GM21515 (cell line): Measurements from ENCODE around the gene EIF3L.

ENCODE experiments used
- ATAC-seq: cut with Tn5 transposase; IDR thresholded peaks from one replicate; pipeline ENCODE4 v1.9.1; 2021; ENCODE audit not compliant: unreplicated experiment

The EIF3L gene

DNA sequence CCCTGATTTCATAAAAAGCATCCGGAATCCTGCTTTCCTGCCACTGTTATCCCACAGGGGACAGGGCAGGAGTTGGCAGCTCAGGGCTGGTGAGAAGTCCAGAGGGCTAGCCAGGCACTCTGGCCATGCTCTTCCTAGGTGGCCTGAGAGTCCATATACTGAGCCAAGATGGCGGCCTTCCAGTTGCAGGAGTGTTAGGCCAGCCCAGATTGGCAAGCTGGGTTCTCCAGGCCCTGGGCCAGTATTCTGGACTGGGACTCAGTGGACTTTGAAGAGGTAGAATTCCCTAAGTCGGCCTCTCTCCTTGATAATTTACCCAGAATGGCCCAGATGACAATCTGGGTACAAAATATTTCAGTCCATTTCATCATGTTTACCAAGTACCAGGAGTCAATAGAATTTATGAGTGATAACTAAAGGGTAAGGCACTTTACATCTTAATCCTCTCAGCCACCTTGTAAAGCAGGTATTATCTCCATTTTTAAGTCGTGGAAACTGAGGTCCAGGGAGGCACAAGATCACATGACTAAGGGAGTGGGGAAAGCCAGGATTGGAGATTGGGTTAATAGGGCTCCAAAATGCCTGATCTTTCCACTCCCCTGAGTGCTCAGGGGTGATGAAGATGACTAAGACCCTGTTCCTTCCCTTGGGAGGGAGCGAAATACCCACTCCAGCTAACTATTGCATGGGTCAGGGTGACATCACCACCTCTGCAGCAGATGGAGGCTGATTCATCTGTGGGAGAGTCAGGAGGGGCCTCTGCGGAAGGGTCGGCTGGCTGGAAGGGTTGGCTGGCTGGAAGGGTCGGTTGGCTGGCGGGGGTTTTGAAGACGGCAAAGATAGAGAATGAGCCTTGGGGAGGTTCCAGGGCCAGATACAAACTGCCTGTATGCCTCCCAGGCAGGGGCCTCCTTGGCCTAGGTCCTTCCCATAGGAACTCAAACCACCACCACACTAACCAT lies 55.6 kb downstream of the EIF3L start:
- no peak for ATAC-seq

DNA sequence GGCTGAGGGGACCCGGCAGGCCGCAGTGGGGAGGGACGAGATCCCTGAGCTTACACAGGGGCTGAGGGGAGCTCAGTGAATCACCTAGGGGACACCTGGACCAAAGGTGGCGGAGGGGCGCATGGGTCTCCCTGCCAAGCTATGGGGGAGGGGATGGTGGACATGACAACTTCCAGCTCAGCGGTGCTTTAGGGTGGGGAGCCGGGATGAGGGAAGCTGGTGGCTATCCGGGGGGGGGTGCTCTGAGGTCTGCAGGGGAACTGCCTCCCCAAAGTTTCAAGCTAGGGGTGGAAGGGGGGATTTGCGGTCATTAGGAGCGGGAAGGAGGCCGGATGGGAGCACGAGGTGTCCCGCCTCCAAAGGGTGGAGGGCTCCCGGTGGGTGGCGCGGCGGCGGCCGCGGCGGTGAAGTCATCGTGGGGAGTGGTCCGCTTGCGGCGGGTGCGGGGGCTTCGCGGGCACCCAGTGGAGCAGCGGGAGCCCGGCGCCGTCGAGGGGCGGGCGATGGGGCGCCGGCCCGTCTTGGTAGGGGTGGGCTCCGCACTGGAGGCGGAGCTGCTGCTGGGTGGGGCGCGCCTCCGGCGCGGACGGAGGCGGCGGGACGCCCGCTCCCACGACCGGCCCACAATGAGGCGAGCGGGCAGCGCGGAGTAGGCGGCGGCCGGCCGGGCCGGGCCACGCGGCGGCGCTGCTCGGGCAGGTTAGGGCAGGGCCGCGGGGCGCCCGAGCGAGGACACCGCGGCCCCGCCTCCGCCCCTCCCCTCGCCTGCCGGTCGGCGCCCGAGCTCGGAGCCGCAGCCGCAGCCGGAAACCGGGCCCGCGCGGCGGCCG lies 56.5 kb downstream of the EIF3L start, which contains the start of gene MICALL1:
TSS of gene MICALL1 (plus strand) at position 764 of the 830 bp plus-strand sequence. CDS start 126 bp downstream, outside the sequence.
- peak; percentile 78 for ATAC-seq

DNA sequence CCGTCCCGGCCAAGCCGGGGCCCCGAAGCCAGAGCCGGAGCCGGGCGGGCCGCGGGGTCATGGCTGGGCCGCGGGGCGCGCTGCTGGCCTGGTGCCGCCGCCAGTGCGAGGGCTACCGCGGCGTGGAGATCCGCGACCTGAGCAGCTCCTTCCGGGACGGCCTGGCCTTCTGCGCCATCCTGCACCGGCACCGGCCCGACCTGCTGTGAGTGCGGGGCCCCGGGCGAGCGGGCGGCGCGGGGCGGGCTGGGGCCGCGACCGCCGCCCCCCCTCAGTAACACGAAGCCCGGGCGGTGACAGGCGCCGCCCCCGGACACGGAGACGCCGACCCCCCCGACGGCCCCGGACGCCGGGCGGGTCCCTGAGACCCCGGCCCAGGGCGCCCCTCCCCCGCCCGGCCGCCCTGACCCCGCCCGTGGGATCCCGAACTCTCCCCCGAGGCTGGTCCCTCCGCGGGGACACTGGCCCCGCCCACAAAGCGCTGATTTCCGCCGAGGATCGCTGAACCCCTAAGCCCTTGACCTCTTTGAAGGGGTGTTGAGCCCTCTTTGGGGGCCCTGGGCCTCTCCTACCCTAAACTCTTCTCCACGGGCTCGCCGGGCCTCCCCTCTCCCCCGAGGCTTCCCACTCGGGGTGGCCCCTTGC lies 57.3 kb downstream of the EIF3L start:
- peak; percentile 33 for ATAC-seq

DNA sequence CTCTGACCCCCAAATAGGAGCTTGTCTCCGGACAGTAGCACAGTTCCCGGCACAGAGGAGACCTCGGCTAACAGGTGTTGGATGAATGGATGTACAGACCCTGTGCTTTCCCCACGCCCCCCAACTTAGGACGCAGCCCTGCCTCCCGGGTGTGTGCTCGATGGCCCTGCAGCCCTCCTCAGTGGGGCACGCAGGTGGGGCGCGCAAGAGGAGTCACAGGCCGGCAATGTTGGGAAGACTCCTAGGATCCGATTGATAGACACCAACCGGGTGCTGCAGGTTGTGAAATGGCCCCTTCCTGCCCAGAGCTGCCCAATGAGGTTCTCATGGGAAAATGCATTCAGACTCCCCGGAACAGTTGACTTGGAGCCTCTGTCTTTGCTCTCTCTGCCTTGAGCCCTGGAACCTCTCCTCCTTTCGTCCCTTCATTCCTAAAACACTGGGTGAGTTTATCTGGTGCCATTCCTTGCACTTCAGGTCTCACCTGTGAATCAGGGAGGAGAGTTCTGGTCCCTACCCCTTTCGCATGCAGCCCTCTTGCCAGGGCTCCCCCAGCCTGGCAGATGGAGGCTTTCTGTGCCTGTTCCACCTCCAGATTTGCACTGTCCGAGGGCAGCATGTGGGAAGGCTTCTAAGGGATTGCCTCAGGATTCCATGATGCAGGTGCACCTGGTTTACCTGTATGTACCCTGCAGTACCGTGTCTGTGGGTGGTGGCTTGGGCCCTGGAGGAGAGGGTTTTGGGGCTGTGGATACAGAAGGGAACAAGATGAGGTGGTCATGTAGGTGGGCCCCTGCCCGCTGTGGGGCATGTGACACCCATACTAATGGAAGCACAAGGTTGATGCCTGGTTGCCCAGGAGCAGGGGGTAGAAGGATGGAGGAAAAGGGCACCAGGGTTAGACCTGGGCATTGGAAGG lies 58.1 kb downstream of the EIF3L start:
- no peak for ATAC-seq

DNA sequence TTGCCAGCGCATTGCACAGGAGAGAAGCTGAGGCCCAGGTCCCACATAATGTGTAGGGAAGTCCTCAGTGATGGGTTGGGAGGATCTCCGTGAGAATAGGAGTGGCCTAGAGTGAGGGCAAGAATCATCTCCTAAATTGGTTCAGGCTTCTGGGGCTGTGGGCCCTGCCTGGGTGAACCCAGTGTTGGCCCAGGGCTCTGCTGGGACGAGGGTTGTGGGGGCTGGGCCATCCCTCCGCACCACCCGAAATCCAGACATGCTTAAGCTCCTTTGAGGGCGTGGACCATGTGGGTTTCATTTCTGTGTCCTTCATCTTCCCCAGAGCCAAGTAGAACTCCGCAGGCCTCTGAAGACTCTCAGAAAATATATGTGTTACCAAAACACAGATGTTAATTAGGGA lies 60.5 kb downstream of the EIF3L start:
- no peak for ATAC-seq

DNA sequence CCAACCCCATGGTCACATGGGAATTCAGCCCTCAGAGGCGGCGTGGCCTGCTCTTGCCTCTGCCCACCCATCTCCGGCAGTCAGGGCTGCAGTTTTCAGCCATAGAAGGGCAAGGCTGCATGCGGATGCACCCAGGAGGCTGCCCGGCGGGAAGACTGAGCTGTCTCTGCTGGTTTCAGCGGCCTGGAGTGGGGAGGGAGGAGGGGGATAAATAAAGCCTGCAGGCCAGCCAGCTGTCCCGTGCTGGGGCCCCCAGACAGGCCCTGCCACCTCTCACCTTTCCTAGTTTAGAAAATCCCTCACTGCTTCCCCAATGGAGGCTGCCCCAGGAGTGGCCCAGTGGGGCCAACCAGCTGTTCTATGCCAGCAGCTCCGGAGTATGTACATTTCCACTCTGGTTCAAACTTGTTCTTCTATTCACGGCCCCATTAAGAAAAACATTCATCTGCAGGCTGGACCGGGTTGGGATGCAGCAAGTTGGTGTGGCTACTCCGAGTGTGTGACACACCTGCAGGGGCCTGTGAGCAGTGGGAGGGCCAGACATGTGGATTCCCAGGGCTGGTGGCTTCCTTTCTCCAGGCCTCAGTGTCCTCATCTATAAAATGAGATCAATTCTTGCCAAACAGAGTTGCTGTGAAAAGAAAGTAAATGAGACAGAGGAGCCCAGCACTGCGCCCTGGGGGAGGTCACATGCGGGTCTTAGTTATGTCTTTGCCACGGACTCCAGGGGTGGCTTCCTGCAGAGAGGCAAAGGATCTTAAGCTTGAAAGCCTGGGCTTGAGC lies 61.9 kb downstream of the EIF3L start:
- no peak for ATAC-seq

DNA sequence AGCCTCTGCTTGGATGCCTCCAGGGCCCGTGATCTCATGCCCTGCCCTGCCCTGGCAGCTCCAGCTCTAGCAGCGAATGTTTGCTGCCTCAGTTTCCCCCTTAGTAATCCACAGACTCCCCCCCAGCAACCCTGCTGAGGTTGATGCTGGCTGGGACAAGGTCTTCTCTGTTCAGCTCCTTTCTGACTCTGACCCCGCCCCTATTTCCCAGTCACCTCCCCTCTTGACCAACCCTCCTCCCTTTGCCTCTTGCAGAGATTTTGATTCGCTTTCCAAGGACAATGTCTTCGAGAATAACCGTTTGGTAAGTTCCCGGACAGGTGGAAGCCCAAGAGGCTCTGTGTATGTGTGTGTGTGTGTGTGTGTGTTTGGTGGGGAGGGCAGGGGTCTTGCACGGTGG lies 62.5 kb downstream of the EIF3L start:
- no peak for ATAC-seq

DNA sequence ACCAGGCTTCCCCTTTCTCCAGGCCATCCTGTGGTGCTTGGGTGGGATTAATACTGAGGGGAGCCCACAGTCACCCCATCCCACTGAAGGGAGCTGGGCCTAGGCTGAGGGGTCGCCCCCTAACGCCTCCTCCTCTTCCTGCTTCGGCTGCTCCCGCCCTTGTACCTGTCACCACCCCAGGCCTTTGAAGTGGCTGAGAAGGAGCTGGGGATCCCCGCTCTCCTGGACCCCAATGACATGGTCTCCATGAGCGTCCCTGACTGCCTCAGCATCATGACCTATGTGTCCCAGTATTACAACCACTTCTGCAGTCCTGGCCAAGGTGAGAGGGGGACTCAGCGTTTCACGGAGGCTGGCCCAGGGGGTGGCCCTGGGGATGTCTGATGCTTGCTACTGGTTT lies 63.0 kb downstream of the EIF3L start:
- ATAC-seq, result no peak

DNA sequence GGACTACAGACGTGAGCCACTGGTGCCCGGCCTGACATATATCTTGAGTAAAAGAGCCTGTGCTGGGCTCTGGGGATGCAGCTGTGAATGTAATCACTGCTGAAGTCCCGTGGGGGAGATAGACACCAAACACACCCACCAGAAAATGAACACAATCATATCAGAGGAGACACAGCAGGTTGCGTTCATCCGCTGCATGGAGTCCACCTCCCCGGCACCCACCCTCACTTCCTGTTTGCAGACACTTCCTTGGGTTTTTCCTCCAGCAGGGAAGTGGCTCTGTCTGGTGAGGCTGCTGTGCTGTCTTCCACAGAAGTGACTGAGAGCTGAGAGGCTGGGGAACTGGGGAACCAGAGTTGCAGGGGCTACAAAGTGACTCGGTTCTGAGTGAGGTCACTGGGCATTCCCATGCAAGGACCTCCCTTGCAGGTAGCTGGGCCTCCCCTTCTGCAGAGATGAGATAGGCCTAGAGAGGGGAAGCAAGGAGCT lies 64.1 kb downstream of the EIF3L start:
- ATAC-seq, result no peak

DNA sequence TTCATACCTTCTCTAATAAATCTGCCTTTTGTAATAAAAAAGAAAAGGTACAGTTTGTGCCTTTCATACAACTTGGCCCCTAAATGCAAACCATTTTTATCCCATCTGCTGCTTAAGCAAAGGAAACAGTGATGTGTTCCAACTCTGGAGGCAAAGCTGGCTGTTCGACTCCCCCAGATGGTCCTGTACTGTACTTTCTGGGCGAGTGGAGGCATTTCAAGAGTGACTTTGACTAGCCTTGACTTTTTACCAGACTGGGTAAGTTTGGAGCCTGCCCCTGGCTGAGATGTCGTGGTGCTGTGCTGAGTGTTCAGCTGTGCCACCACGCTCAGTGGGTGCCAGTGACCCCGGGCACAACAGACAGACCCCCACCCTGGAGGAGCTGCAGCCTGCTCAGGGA lies 67.1 kb downstream of the EIF3L start:
- no peak for ATAC-seq

DNA sequence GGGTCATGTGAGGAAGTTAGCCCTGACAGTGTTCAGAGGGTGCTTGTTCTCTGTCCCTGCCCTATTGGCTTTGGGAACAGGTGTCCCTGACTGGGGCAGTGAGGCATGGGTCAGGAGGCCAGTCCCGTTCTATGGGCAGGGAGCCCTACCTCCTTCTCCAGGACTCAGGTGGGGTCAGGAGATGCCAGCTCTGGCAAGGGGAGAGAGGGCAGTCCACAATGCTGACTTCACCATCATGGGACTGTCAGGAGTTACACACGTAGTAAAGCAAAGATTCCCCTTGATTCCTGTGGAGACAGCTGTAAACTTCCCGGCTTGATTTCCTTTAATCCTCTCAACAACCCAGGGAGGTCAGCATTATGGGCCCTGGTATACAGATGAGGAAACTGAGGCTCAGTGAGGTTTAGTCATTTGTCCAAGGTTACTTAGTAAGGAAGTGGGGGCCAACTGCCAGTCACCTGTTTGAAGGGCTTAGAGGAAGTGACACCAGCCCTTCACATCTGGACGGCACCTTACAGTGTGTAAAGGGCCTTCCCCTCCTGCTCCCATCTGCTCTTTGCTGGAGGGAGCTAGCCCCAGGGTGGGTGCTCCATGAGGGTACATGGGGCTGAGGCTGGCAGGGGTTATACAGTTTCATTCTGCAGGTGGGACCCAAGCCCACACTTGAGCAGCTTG lies 68.8 kb downstream of the EIF3L start:
- ATAC-seq, result no peak

DNA sequence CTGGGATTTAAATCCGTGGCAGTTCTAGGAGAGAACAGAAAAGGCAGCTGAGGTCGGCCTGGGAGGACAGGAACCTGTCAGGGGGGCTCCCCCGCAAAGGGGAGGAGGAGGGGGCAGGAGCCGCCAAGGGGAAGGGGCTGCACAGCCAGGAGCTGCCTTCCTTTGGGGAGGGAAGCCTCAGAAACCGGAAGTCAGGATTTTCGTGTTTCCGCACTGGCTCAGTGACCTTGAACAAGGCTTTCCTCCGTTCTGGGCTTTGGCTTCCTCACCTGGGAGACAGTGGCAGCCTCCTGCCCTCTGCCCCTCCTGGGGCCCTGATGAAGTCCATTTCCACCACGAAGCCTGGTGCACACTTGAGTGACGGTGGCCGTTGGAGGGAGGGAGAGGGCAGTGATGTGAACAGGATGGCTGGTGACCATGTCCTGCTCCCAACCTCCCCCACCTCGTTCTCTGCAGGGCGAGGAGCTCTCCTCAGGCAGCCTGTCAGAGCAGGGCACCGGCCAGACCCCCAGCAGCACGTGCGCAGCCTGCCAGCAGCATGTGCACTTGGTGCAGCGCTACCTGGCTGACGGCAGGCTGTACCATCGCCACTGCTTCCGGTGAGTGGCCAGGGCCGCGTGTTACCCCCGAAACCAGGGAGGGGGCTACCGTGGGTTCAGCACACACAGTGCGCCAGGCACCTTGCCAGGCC lies 69.5 kb downstream of the EIF3L start:
- ATAC-seq, result no peak

DNA sequence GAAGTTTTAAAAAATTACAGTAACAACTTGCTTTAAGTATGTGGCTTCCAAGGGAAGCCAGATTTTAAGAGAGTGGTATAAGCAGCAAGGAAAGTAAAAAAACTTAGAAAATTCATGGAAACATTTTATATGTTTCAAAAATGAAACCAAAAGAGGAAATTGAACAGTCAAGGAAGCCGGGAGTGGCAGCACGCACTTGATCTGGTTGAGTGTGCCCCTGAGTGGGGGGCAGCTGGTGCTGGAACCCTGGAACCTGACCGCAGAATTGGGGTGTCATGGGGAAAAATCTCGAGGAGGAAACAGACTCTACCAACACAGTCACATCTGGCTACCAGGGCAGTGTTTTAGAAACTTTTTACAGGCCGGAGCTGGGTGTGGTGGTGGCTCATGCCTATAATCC lies 70.9 kb downstream of the EIF3L start:
- no peak for ATAC-seq

DNA sequence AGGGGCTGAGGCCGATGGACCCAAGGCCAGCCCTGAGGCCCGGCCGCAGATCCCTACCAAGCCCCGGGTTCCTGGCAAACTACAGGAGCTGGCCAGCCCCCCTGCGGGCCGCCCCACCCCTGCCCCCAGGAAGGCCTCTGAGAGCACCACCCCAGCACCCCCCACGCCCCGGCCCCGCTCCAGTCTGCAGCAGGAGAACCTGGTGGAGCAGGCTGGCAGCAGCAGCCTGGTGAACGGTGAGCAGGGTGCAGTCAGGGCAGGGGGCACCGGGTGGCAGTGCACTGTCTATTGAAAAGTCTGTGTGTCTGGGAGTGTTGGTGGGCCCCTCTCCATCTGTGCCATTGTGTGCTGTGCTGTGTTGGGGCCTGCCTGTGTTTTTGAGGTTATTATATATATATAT lies 73.0 kb downstream of the EIF3L start:
- ATAC-seq, result no peak

DNA sequence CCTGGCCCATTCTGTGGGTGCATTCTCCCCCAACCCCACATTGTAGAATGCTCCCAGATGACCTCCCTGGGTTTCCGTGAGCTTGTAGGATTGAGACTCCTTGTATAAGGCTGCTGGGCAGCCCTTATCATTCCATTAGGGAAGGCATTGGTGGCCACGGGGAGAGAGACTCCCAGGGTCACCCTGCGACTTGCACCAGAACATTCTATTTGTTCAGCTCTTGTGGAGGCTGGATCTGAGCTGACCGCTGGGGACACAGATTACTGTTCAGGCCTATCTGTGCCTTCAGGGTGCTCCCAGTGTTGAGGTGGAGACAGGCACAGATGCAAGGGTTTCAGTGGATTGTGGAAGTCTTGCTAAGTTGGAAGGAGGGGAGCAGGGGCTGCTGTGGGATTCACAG lies 74.7 kb downstream of the EIF3L start:
- no peak for ATAC-seq

DNA sequence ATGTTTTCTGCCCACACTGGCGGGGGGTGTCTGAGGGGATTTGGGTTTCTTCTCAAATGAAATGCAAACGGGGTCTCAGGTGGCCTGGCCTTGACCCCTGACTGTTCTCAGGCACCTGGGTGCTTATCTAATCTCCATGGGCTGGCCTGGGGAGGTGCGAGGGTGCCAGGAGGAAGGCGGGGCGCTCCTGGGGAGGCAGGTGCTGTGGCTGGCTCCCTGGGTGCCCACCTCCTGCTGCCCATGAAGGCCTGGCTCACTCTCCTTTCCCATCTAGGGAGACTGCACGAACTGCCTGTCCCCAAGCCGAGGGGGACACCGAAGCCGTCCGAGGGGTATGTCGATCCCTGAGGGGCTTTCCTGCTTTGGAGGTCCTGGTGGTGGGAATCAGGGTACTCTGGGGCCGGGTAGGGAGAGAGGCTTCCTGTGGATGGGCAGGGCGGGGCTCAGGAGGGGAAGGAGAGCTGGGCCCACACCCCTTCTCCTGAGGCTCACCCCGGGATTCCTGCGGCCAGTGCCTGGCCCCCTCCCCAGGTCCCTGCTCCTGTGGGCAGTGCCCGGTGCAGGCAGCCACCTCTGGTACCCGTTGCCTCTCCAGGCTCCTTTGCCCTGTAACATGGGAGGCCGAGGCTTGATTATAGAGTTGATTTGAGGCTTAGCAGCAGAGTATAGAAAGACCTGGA lies 75.3 kb downstream of the EIF3L start:
- ATAC-seq, result no peak

DNA sequence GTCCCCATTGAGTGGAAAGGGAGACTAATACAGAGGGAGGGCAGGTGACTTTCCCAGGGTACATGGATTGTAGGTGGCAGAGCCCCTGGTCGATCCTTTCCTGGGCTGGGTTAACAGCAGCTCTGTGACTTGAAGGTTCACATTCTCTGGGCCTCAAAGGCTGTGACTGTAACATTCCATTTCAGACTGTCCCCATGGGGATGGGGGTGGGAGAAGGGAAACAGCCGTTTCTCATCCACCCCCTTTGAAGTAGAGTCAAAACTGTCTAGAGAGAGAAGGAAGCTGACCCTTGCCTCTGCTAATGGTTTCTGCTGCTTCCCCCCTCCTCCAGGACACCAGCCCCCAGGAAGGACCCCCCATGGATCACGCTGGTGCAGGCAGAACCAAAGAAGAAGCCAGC lies 76.1 kb downstream of the EIF3L start:
- no peak for ATAC-seq

DNA sequence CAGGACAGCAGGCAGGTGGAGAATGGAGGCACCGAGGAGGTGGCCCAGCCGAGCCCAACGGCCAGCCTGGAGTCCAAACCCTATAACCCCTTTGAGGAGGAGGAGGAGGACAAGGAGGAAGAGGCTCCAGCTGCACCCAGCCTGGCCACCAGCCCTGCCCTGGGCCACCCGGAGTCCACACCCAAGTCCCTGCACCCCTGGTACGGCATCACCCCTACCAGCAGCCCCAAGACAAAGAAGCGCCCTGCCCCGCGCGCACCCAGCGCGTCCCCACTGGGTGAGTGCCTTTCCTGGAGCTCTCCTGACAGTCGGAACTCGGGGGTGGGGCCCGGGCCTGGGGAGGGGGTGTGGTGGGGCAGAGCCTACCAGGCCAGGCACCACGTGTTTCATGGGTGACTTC lies 76.5 kb downstream of the EIF3L start:
- no peak for ATAC-seq
